ENCODE results near the gene ETDA.

ETDA gene

GRCh38 chrX:135295944-135296305 is 44.1 kb downstream of the ETDA start:
- Histone ChIP-seq H3K36me3 (ENCODE audit: control insufficient read depth, insufficient read depth, low read length) (no peaks in the 10 kb centered on the region), H3K4me3 (replicated peaks; ENCODE audit: low read depth, low read length) (peak overlapping the region; percentile 62), H3K27me3 (replicated peaks; ENCODE audit: control insufficient read depth, insufficient read depth, low read length) (no peaks in the 10 kb centered on the region)
- DNase-seq (ENCODE audit: extremely low read depth, insufficient read length): no peak
- no peak for TF ChIP-seq CTCF (IDR thresholded peaks at IDR 0.05; ENCODE audit: insufficient read depth, low read length, poor library complexity, severe bottlenecking)

- no peaks in the 10 kb centered on the region for H3K27me3 ChIP-seq (replicated peaks; ENCODE audit: control insufficient read depth, insufficient read depth, low read length)
- H3K4me3 ChIP-seq (replicated peaks; ENCODE audit: low read depth, low read length): no peak overlapping the region
- no peak for TF ChIP-seq CTCF (IDR thresholded peaks at IDR 0.05; ENCODE audit: insufficient read depth, low read length, poor library complexity, severe bottlenecking)
- DNase-seq (ENCODE audit: extremely low read depth, insufficient read length): no peak
- no peaks in the 10 kb centered on the region for H3K36me3 ChIP-seq (ENCODE audit: control insufficient read depth, insufficient read depth, low read length)
Measured at GRCh38 chrX:135302269-135302873, 50.5 kb downstream of the ETDA start.
